Esophagus squamous epithelium (tissue), 4 donors: ENCODE results near the gene APH1B.

ENCODE experiments used
- CTCF ChIP-seq, 6 experiments: fragments of 450-650 bp in 4 of 6; fragments of 200-600 bp in 2 of 6; sonication (generic) in 2 of 6; IDR thresholded peaks; one replicate each; pipeline ENCODE4 v1.5.1; 2016 to 2019; ENCODE audit warnings: antibody characterized with exemption in 6 of 6, mild to moderate bottlenecking in 4 of 6, moderate library complexity in 4 of 6
- POLR2A ChIP-seq, 4 donors: fragments of 450-650 bp; IDR thresholded peaks; one replicate each; pipeline ENCODE4 v1.6.1; 2017; ENCODE audit warnings: antibody characterized with exemption in 4 of 4, mild to moderate bottlenecking in 4 of 4, moderate library complexity in 3 of 4

- no peak for TF ChIP-seq CTCF (IDR thresholded peaks at IDR 0.05)
- no peak for TF ChIP-seq POLR2A (IDR thresholded peaks at IDR 0.05)
Measured at GRCh38 chr15:63250312-63250965, 27.0 kb upstream of the APH1B start.
